GM23338 (cell line): Measurements from ENCODE around the gene DLG3.

Experiments
- CTCF ChIP-seq, 2 experiments: fragments of 200-600 bp in 1 of 2; sonication (generic) in 1 of 2; conservative IDR thresholded peaks; 2 replicates each; pipeline versions ENCODE4 v1.5.1 to v1.6.1; 2016 to 2017; ENCODE audit warnings: antibody characterized with exemption in 2 of 2, low read depth in 2 of 2, mild to moderate bottlenecking in 2 of 2, moderate library complexity in 1 of 2
- EZH2 ChIP-seq: fragments of 200-600 bp; sonication (generic); IDR thresholded peaks from one replicate; pipeline ENCODE4 v1.8.0; 2017; ENCODE audit warnings: antibody characterized with exemption, mild to moderate bottlenecking, low read depth; ENCODE audit not compliant: unreplicated experiment
- POLR2AphosphoS5 ChIP-seq: IDR thresholded peaks from 2 replicates; pipeline ENCODE4 v1.6.1; 2016; ENCODE audit warnings: antibody characterized with exemption, low read depth
- TF ChIP-seq, protein P1 (sequence below): IDR thresholded peaks from one replicate; pipeline ENCODE4 v1.6.1; 2018; ENCODE audit warnings: antibody characterized with exemption; ENCODE audit not compliant: unreplicated experiment

DNA sequence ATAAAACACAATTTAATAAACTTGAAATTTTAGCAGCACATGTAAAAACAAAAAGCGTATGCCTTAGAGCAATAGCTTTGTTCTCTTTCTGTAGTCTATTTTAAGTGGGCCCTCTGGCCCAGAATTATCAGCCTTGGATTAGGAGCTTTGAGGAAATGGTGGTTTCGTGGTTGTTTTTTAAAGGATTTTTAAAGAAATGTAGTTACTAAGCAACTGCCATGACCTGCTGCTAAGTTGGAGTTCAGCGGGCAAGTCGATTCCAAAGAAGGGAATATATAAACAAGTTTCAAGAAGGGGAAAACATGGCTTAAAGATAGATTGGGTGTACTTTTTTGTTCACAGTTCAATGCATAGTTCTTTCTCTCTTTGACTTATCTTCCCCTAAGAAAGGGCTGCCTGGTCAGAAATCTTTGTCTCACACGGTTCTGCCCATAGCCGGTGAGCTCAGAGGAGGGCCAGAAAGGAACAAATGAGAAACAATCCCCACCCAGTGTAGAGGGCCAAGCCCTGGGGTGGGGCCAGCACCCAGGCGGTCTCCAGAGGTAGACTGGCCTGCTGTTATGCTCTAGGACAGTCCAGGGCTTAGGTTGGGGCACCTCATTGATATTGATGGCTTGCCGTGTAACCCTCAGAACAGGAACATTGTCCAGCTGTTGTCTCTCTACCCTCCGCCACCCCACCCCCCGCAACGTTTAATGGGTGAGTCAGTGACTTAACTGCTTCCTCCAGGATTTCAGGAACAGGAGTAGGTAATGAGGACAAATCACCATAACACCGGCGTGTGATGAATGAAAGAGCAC is 32.5 kb downstream of the DLG3 start:
- TF ChIP-seq EZH2, result no peak
- no peak for TF ChIP-seq CTCF (conservative IDR thresholded peaks at IDR 0.05; ENCODE audit: low read depth in 2 of 2)
- TF ChIP-seq POLR2AphosphoS5, result no peak
- TF ChIP-seq, protein P1, sequence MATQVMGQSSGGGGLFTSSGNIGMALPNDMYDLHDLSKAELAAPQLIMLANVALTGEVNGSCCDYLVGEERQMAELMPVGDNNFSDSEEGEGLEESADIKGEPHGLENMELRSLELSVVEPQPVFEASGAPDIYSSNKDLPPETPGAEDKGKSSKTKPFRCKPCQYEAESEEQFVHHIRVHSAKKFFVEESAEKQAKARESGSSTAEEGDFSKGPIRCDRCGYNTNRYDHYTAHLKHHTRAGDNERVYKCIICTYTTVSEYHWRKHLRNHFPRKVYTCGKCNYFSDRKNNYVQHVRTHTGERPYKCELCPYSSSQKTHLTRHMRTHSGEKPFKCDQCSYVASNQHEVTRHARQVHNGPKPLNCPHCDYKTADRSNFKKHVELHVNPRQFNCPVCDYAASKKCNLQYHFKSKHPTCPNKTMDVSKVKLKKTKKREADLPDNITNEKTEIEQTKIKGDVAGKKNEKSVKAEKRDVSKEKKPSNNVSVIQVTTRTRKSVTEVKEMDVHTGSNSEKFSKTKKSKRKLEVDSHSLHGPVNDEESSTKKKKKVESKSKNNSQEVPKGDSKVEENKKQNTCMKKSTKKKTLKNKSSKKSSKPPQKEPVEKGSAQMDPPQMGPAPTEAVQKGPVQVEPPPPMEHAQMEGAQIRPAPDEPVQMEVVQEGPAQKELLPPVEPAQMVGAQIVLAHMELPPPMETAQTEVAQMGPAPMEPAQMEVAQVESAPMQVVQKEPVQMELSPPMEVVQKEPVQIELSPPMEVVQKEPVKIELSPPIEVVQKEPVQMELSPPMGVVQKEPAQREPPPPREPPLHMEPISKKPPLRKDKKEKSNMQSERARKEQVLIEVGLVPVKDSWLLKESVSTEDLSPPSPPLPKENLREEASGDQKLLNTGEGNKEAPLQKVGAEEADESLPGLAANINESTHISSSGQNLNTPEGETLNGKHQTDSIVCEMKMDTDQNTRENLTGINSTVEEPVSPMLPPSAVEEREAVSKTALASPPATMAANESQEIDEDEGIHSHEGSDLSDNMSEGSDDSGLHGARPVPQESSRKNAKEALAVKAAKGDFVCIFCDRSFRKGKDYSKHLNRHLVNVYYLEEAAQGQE, result no peak
